ENCODE data around the gene NFIC. TPM values are rescaled to one million over a fixed set of nuclear protein-coding genes. Genes with fewer than 3 reads are reported as not detected.

NFIC gene
- polyA plus RNA-seq, 3 donors = 25.2 to 26.2 (median 26.2) TPM

- no peak for DNase-seq
Observed at GRCh38 chr19:3357271-3357991, 9.0 kb upstream of the NFIC start.

- no peak for DNase-seq
Observed at GRCh38 chr19:3357992-3358688, 8.2 kb upstream of the NFIC start.

- DNase-seq = no peak
Observed at GRCh38 chr19:3358689-3359014, 7.7 kb upstream of the NFIC start.

- DNase-seq = no peak
Observed at GRCh38 chr19:3359015-3359918, 7.1 kb upstream of the NFIC start.

- no peak for DNase-seq
Observed at GRCh38 chr19:3359919-3360420, 6.4 kb upstream of the NFIC start.

- no peak for DNase-seq
Observed at GRCh38 chr19:3360421-3361383, 5.7 kb upstream of the NFIC start.

- DNase-seq = no peak
Observed at GRCh38 chr19:3361384-3362216, 4.8 kb upstream of the NFIC start.

GRCh38 chr19:3362217-3362906 lies 4.0 kb upstream of the NFIC start:
- DNase-seq = no peak

GRCh38 chr19:3363841-3364500 lies 2.4 kb upstream of the NFIC start:
- DNase-seq = no peak

GRCh38 chr19:3364501-3364858 lies 1.9 kb upstream of the NFIC start:
- no peak for DNase-seq

GRCh38 chr19:3365093-3365835 lies 1.1 kb upstream of the NFIC start:
- no peak for DNase-seq

GRCh38 chr19:3366753-3367627 lies 607 bp downstream of the NFIC start:
- no peak for DNase-seq

- no peak for DNase-seq
Observed at GRCh38 chr19:3367628-3368440, 1.5 kb downstream of the NFIC start.

GRCh38 chr19:3368441-3368795 lies 2.0 kb downstream of the NFIC start:
- DNase-seq = no peak

GRCh38 chr19:3368848-3369336 lies 2.5 kb downstream of the NFIC start:
- DNase-seq = no peak
